HEK293T (cell line): Measurements from ENCODE around the gene HAPLN2.

Experiments used
- NFRKB ChIP-seq: fragments of 450-650 bp; IDR thresholded peaks from 2 replicates; pipeline ENCODE4 v1.6.1; 2016; ENCODE audit warnings: mild to moderate bottlenecking, moderate library complexity
- SP1 ChIP-seq: fragments of 450-650 bp; IDR thresholded peaks from 2 replicates; pipeline ENCODE4 v1.6.1; 2017

- TF ChIP-seq NFRKB: no peak
- no peak for TF ChIP-seq SP1
These were observed 47.9 kb upstream of the HAPLN2 start for GRCh38 chr1:156571261-156571852.
